T-helper 2 cell (primary cell): Measurements from ENCODE around the gene CCR6.
"Not testable (repeated sequence)": the region's sequence is repeated elsewhere in the genome, so short reads cannot be mapped to it uniquely, and the experiment has no call there.

Experiments
- DNase-seq, 5 experiments: peaks; one replicate each; pipeline versions ENCODE4 v3.0.0 to v3.0.0-alpha.2; 2012 to 2022
- total RNA-seq, 2 donors: gene quantifications; one replicate each; lab custom pipeline; 2026; lab: John Stamatoyannopoulos, UW

Gene CCR6
- 1.1 to 4.4 reads per million in 2 donors for total RNA-seq

GRCh38 chr6:167122827-167123657 is at the start of gene CCR6:
Gene CCR6, plus strand, starts transcription at chr6:167123096. Its CDS starts 13,039 bp downstream, at chr6:167136135.
- no peak for DNase-seq

GRCh38 chr6:167073679-167074274 is 49.1 kb upstream of the CCR6 start:
- no peak for DNase-seq

- no peak for DNase-seq
These were observed 45.5 kb upstream of the CCR6 start for GRCh38 chr6:167077241-167077932.

DNA sequence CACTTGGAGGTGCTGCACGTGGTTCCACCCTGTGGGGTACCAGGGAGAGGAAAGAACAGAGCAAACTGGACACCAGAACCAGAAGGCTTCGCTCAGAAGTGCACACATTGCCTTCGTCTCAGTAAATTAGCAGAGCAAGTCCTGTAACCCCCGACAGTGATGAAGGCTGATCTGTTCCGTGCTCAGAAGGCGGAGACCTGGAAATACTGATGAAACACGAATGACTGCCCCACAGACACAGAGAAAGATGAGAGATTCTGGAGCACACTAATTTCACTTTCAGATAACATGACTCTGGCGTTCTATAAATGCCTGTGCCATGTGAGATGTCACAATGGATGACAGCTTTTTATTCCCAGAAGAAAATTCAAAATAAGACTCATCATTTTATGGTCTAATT is 44.2 kb upstream of the CCR6 start:
- no peak for DNase-seq

DNA sequence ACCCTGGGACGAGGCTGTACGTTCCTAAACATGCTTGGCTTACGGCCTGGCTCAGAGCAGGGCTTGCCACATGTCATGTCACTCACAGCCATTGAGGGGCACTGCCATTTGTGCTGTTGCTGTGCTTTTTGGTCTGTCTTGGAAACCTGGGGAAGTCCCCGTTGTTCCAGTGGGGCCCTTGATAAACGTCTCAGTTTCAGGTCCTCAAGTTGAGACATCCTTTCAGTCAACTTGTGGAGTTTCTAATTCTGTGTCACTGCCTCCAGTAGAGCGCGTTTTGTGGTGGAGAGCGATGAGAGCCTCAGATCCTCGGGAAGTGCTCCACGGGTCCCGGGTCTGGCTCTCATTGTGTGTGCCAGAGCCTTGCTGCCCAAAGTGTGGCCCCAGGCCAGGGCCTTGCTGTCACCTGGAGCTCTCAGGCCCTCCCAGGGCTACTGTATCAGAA is 43.0 kb upstream of the CCR6 start:
- DNase-seq, result peak in 4 of 5 experiments; percentile 24 to 65 (median 57)

GRCh38 chr6:167087857-167088354 is 35.0 kb upstream of the CCR6 start:
- no peak for DNase-seq

DNA sequence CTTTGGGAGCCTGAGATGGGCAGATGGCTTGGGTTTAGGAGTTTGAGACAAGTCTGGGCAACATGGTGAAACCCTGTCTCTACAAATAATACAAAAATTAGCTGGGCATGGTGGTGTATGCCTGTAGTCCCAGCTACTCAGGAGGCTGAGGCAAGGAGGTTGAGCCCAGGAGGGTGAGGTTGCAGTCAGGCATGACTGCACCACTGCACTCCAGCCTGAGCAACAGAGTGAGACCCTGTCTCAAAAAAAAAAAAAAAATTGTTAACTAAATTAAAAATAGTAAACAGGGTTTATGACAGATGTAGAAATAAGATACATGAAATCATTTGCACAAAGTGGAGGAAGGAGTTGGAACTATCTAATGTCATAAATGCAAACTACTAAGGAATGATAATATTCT is 34.2 kb upstream of the CCR6 start:
- DNase-seq, result not testable (repeated sequence)

DNA sequence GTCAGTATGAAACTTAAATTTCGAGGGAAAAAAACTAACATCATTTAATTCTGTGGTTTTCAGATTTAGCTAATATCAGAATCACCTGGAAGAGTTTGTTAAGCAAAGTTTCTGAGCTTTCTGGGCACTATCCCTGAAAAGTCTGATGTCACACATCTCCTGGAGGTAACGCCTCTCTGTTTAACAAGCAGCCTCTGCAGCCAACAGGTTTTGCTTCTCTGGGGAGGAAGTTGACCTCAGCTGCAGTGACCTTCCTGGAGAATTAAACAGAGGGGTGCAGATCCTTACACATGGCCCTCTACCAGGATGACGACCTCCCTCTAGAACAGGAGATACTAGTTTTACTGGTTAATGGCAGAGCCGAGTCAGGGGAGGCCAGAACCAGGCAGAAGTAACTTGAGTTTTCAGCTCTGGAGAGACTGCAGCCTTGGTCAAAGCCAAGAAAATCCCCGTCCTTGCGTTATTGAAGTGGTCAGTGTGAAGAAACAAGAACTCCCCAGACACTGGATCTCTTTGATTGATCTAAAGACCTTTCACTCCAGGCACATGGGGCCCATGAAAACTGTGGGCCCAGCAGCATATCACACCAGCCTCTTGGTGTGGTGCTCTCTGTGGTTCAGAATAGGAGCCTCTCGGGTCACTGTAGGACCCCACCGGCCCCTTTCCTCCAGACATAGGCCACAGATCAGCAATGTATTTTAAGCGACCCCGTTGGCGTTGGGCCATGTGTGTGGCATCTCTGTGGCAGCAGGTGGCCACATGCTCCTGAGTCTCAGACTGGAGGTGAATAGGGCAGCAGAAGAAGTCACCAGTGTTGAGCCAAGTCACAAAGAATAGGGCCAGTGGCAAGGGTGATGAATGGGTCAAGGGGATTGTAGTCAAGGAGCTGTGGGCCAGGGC is 33.4 kb upstream of the CCR6 start:
- DNase-seq, result no peak

GRCh38 chr6:167090171-167090570 is 32.7 kb upstream of the CCR6 start:
- no peak for DNase-seq

GRCh38 chr6:167091026-167091804 is 31.7 kb upstream of the CCR6 start:
- peak in 2 of 5 experiments; percentile 46 to 89 for DNase-seq

GRCh38 chr6:167091805-167092107 is 31.1 kb upstream of the CCR6 start:
- no peak for DNase-seq

GRCh38 chr6:167092672-167093339 is 30.1 kb upstream of the CCR6 start:
- no peak for DNase-seq

DNA sequence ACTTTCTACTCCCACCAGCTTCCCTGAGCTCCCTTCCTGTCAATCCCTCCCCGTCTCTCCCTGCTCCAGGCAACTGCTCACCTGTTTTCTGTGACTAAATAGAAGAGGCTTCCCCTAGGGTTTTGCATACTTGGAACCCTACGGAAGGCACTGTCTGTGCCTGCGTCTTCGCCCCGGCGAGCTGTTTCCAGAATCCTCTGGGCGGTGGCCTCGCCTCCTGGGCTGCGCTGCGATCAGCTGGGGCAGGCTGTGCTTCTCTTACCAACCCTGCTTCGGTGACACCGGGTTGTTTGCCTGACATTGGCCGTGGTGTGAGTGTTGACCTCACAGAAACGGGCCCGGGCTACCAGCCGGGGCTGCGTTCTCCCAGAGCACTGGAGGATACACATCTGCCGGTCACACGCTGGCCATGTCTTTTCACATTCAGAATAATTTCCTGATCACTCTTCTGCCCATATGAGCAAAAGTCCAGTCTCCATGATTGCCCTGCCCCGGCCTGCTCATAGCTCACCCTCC is 29.4 kb upstream of the CCR6 start:
- DNase-seq, result no peak

- DNase-seq, result peak in 4 of 5 experiments; percentile 29 to 88 (median 50)
These were observed 28.9 kb upstream of the CCR6 start for GRCh38 chr6:167093922-167094432.

- no peak for DNase-seq
These were observed 28.5 kb upstream of the CCR6 start for GRCh38 chr6:167094436-167094819.

DNA sequence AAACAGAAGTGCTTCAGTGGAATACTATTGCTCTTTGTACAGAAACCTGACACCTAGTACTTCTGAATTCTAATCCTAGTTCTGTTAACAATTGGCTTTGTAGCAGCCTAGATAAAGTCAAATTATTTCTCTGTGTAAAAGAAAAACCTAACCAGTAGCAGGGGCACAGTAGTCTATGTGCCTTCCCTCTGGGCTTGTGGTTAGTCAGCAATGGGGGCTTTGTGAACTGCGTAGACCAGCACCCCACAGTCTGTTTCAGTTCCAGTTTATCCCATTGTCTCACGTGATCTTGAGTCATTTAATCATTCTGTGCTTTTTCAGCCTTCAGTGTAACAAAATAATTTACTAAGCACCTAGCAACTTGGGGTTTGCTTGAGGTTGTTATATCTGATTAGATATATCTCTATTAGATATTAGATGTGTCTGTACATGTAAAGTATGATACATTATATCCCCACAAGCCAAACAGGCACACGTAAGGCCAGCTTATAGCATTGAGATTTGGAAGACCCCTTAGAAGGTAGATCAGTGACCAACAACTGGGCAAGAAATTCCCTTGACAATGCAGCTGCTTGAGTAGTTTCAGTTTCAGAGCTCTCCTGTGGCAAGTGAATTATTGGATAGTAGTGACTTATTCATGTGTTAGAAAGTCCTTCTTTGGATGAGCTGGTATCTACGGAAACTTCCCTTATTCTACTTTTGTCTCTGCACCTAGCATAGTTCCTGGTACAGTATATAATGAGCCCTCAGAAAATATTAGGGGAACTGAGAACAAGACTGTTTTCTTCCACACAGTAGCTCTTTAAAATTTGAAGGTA is 27.9 kb upstream of the CCR6 start:
- DNase-seq, result peak in 2 of 5 experiments; percentile 54 to 58

- DNase-seq, result no peak
These were observed 27.0 kb upstream of the CCR6 start for GRCh38 chr6:167095888-167096287.

DNA sequence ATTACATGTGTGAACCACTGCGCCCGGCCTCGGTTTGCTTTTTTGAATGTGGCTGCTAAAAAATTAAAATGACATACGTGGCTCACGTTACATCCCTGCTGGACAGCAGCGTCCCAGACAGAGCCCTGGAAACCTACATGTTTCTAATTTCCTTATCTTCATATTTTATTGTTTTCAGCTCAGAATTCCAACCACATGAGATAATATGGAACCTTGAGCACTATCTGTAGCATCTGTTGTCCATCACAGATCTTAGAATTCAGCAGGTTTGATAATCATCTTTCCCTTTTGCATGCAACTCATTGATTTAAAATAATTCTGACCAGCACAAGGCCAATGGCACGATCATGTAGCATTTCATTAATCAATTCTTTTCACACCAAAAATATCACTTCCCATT is 25.9 kb upstream of the CCR6 start:
- no peak for DNase-seq

DNA sequence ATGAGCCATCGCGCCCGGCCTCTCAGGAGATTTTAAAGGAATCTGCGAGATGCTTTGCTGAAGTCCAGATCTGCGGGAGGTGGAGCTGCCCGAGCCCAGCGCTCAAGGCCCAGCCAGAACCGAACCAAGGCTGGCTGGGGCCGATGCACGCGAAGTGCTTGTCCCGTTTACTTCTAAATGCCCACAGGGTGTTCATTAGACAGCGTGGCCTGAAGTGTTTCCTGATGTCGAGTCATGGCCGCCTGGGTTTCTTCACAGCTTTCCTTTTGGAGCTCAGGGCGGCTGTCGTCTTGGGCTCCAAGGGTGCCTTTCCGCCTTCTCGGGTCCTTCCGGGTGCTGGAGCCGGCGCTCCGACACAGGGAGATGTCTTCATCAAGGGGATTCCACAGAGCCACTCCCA is 25.1 kb upstream of the CCR6 start:
- DNase-seq, result no peak

- DNase-seq, result no peak
These were observed 24.1 kb upstream of the CCR6 start for GRCh38 chr6:167098825-167099225.
